Endometrium (tissue), 2 donors: ENCODE data around the gene PHF20.
"Not testable (repeated sequence)": the region's sequence is repeated elsewhere in the genome, so short reads cannot be mapped to it uniquely, and the experiment has no call there.

Source experiments
- FAIRE-seq: peaks from 2 replicates; lab custom pipeline; 2012; peaks lifted over from hg19 to GRCh38; lab: Jason Lieb, UNC
- donor health status: control.
- donor health status: control.

The PHF20 gene

DNA sequence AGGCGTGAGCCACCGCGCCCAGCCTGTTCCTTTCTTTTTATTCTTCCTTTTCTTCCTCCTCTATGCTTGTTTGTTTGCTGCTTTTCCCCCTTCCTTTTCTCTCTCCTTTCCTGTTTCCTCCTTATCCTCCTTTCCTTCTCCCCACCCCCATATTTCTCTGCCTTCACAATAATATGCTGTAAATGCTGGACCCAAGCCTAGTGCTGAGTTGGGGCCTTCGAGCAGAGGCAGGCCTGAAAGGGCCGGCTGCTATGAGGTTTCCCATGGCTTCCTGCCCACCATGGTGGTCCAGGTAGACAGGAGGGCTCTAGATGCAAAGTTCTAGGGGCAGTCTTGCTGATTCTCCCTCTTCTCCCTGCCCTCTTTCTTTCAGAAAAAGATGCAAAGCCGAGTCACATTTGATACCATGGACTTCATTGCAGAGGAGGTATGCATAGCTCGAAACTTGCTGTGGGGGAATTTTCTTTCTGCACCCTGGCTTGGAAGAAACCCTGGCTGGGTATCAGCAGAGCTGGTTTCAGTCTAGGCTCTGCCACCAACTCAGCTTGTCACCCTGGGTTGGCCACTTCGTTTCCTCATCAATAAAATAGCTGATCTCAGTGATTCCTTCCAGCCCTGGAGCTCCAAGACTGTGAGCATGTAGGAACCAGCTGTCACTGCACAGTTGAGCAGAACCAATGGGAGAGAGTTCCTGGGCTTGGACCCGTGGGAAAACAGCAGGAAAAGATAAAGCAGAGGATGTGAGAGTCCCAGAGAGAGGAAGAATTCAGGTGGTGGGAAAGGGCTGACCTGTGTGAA is 204.0 kb downstream of the PHF20 start:
- FAIRE-seq = no peak

DNA sequence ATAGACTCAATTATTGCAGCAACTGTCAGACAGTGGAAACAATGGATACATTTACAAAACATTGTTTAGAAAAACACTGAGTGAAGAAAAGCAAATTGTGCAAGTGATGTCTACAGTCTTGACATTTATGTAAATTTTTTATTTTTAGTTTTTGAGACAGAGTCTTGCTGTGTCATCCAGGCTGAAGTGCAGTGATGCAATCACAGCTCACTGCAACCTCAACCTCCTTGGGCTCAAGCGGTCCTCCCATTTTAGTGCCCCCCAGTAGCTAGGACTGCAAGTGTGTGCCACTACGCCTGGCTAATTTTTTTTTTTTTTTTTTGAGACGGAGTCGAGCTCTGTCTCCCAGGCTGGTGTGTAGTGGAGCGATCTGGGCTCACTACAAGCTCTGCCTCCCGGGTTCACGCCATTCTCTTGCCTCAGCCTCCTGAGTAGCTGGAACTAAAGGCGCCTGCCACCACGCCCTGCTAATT is 206.3 kb downstream of the PHF20 start:
- FAIRE-seq = no peak

DNA sequence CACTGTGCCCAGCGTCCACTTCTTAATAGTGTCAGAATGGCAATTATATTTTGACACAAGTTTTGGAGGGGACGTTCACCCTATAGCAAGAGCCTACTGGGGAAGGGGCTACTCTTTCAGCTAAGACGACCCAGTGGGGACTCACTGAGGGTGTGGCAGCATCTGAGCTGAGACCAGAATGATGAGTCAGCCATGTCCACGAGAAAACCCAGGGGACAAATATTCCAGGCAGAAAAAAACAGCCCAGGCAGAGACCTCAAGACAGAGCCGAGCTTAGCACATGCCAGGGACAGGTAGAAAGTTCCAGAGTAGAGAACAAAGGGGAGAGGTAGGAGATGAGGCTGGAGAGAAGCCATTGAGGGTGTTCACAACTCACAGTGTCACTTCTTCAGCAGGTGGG is 207.7 kb downstream of the PHF20 start:
- no peak for FAIRE-seq

DNA sequence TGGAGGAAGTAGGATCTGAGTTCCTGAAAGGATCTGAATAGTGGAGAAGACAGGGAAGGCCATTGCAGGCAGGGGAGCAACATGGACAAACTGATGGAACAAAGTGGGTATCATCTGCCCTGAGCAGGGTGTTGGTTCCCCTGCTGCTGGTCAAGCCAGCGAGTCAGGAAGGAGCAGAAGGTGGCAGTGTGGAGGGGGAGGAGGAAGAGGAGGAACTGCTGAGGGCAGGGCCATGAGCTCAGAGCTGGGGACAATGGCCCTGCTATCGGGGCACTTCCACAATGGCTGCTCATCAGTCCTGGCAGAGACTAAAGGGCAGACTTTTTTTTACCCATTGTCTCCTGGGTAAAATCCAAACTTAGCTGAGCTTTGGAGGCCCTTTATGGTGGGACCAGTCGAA is 210.2 kb downstream of the PHF20 start:
- FAIRE-seq = no peak

DNA sequence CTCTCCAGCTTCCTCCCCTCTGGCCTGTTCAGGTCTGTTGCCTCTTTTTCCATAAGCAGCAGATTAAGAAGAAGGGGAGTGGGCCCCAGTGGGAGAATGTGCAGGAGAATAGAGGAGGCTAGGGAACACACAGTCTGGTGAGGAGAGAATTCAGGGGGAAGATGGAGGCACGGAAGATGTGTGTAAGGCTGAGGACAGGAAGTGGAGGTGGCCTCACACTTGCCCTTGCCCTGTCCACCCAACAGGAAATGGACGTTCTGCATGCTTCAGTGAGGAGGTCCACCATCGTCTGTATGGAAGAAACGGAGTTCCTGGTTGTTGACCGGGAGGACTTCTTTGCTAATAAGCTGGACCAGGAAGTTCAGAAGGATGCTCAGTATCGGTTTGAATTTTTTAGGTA is 212.6 kb downstream of the PHF20 start:
- no peak for FAIRE-seq

DNA sequence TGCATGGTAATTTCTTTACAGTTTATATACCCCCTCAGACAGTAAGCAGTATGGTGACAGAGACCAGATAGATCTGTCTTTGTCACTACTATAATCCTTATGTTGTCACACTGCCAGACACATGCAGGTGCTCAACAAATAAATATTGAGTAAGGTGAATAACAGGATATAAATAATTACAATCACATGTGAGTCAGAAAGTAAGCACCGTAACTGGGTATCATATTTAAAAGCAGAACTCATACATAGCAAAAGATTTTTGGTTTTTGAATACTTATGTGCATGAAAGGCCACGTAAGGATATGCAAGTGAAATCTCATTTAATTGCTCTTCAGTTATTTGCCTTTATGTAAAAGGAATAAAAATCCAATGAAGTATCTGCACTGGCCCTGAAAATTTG is 214.0 kb downstream of the PHF20 start:
- no peak for FAIRE-seq

DNA sequence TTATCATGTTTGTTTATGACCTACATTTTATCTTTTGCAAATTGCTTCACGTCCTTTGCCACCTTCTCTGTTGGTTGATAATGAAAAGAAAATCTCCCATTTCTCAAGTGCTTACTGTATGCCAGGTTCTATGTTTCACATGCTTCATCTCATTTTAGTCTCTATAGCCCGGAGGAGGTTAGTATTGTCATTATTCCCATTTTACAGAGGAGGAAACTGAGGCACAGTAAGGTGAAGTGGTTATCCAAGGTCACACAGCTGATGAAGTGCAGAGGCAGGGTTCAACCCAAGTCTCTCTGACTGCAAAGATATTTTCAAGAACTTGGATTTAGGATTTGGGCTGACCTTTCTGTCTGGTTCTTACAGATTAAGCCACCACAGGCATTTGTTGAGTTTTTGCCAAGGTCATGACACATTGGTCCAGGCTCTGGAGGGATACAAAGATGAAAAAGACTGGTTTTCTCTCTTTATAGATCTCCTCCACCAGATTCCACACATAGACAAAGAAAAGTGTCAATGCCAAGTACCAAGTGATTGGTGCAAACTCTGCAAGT is 217.2 kb downstream of the PHF20 start:
- no peak for FAIRE-seq

DNA sequence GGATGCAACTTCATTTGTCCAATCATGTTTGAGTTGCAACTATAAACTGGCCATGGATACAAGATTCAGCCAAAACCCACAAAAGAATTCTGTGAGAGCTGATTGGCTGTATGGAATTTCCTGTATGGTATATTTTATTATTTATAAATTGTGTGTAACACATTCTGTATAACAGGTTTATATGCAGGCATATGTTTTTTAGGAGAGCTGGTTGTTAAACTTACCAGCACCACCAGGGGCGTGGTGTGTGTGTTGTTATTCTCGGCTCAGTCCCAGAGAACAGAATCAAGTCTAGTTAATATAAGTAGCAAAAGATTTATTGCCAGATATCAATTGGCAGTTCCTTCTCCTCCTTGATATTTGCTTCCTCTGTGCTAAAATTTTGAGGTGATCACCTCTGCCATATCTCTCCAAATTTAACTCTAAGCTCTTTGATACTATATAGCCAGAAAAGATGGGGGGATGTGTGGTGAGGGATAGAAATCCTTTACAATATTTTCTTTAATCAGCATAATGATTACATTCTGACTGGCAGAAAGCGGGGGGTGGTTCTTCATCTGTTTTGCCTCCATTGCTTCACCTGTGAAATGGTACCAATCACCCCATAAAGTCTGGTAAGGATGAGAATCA is 219.4 kb downstream of the PHF20 start:
- FAIRE-seq = no peak

DNA sequence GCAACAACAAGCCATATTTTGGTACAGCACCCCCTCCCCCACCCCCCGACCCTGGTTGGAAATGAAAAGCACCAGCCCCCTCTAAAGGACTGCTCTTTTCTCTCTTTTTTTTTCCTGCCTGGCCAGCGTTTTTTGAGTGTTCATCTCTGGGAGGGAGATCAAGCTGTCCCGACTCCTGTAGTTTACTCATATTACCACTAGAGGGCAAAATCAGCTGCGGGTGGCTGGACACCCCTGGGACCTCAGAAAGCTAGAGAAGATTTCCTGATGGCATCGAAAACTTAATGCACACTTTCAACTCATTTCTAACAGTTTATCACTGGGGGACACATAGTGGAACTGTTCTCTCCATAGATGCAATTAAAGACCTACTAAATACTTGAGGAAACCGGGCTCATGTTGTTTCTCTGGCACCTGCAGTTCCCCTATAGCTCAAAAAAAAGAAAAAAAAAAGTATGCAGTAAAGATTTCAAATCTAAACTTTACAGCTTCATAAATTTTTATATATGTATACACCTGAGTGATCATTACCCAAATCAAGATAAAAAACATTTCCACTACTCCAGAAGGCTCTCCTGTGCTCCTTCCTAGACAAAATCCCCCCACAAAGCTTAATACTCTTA is 221.0 kb downstream of the PHF20 start:
- no peak for FAIRE-seq

DNA sequence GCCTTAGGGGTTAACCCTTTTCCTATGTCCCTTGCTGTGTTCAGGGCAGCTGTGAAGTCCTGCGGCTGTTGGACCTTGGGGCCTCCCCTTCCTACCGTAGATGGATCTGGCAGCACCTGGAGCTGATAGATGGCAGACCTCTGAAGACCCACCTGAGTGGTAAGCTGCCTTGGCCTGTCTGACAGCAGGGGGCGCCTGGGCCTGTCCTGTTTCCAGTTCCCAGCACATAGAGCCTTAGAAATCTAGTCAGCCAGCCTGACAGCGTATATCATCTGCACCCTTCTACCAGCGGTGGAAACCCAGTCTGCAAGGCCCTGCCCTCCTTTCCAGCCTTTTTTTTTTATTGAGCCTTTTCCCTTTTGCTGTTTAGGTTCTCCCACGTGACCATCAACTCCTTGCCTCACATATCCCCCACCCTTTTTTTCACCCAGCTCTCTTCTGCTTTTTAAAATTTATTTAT is 223.2 kb downstream of the PHF20 start:
- no peak for FAIRE-seq

DNA sequence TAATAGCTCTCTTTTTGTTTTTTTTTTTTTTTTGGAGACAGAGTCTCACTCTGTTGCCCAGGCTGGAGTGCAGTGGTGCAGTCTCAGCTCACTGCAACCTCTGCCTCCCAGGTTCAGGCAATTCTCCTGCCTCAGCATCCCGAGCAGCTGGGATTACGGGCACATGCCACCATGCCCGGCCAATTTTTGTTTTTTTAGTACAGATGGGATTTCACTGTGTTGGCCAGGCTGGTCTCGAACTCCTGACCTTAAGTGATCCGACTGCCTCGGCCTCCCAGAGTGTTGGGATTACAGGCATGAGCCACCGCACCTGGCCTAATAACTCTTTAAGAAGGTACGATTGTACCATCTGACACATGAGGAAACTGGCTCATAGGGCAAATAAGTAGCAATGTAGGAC is 224.7 kb downstream of the PHF20 start:
- FAIRE-seq = not testable (repeated sequence)
